Right lobe of liver (tissue), 6 donors: Measurements from ENCODE around the gene AMBRA1. TPM values are rescaled to one million over a fixed set of nuclear protein-coding genes. Genes with fewer than 3 reads are reported as not detected.

Experiments used
- ATAC-seq, 4 donors: fragments of 200-7000 bp; cut with Tn5 transposase; one replicate each; pipeline ENCODE4 v1.9.1; 2020; ENCODE audit warnings: mild to moderate bottlenecking in 4 of 4, moderate library complexity in 4 of 4
- DNase-seq, 3 donors: peaks; one replicate each; pipeline ENCODE4 v3.0.0-alpha.2; 2020
- H3K27ac ChIP-seq, 3 donors: fragments of 200-600 bp; one replicate each; pipeline ENCODE4 v1.8.0; 2022
- H3K27me3 ChIP-seq, 2 donors: fragments of 200-600 bp; one replicate each; pipeline ENCODE4 v1.8.0; 2022
- H3K36me3 ChIP-seq, 4 donors: fragments of 200-600 bp; sonication (generic) in 1 of 4; one replicate each; pipeline versions ENCODE4 v1.5.1 to v1.8.0; 2017 to 2022; ENCODE audit warnings: control low read depth in 1 of 4
- H3K4me1 ChIP-seq, 4 donors: fragments of 200-600 bp; sonication (generic) in 1 of 4; one replicate each; pipeline versions ENCODE4 v1.5.1 to v1.8.0; 2017 to 2022; ENCODE audit warnings: control low read depth in 1 of 4
- H3K4me3 ChIP-seq, 3 donors: fragments of 200-600 bp; one replicate each; pipeline ENCODE4 v1.8.0; 2022
- H3K9me3 ChIP-seq, 4 donors: fragments of 200-600 bp; sonication (generic) in 1 of 4; one replicate each; pipeline versions ENCODE4 v1.5.1 to v1.8.0; 2017 to 2022; ENCODE audit warnings: control low read depth in 1 of 4
- CTCF ChIP-seq, 4 donors: fragments of 200-600 bp in 3 of 4; fragments of 450-650 bp in 1 of 4; IDR thresholded peaks; one replicate each; pipeline versions ENCODE4 v1.5.1 to v1.8.0; 2016 to 2022; ENCODE audit warnings: antibody characterized with exemption in 4 of 4, mild to moderate bottlenecking in 2 of 4
- POLR2A ChIP-seq: fragments of 450-650 bp; IDR thresholded peaks from one replicate; pipeline ENCODE4 v1.6.1; 2017; ENCODE audit warnings: antibody characterized with exemption, mild to moderate bottlenecking
- WGBS: methylation state at CpG from one replicate; pipeline ENCODE4 v1.1.6; 2018; ENCODE audit warnings: low coverage, low lambda C conversion rate; ENCODE audit not compliant: insufficient coverage; ENCODE audit errors: missing lambda C conversion rate; 5-methylcytosine and 5-hydroxymethylcytosine counted together
- intact Hi-C, 2 donors: fragments of 100-400 bp; cut with DNase I; formaldehyde crosslinking; loops; one replicate each; pipeline versions ENCODE4 v1.11.2 to v1.14.1; 2022
- total RNA-seq, 6 experiments: library from RNA; depleted of rRNA in 2 of 6; stranded (reverse); fragments of >200 nt in 2 of 6; fragmentation: NEBNext Ultra II Directional in 3 of 6; extraction: Animal tissue kit (Norgen Biotek cat#: 25700) in 3 of 6; gene quantifications; one replicate each; pipeline versions ENCODE4 v1.1.0 to v1.2.4, GENCODE V29; 2016 to 2023
- donor health status: DM: no; HTN: yes; CAD: no.
- donor health status: DM: no; HTN: no; CAD: no.
- donor health status: DM: no; HTN: no; CAD: no.
- donor health status: DM: no; HTN: yes; CAD: no.
- donor health status: DM: no; HTN: yes; CAD: no.

Gene AMBRA1
- total RNA-seq, 6 experiments from 2014 or later, result 11.0 to 15.7 (median 13.6) TPM

GRCh38 chr11:46478196-46478595 lies 115.6 kb downstream of the AMBRA1 start:
- no peak overlapping the region for H3K27ac ChIP-seq
- WGBS, result 57% methylated on average over 1 of the region's 1 CpG
- no peak overlapping the region for H3K4me3 ChIP-seq
- no peaks in the 10 kb centered on the region for H3K36me3 ChIP-seq
- DNase-seq, result no peak
- H3K27me3 ChIP-seq, result no peaks in the 10 kb centered on the region
- intact Hi-C loops, result no loop called here
- no peak for TF ChIP-seq POLR2A
- no peak for TF ChIP-seq CTCF (IDR thresholded peaks at IDR 0.05)
- ATAC-seq, result no peak
- H3K9me3 ChIP-seq, result no peaks in the 10 kb centered on the region
- no peaks in the 10 kb centered on the region for H3K4me1 ChIP-seq

GRCh38 chr11:46477136-46477535 lies 116.7 kb downstream of the AMBRA1 start:
- Histone ChIP-seq H3K27me3 (no peaks in the 10 kb centered on the region), H3K36me3 (no peaks in the 10 kb centered on the region), H3K9me3 (no peaks in the 10 kb centered on the region), H3K4me3 (no peak overlapping the region), H3K27ac (no peak overlapping the region), H3K4me1 (peaks cover 0 to under 1% (median 0%) of the 10 kb centered on the region in 4 donors)
- TF ChIP-seq CTCF (IDR thresholded peaks at IDR 0.05), result no peak
- no peak for TF ChIP-seq POLR2A
- ATAC-seq, result no peak
- no peak for DNase-seq
- WGBS, result 50% methylated on average over 1 of the region's 1 CpG
- intact Hi-C loops, result no loop called here

- H3K4me3 ChIP-seq, result no peak overlapping the region
- TF ChIP-seq CTCF (IDR thresholded peaks at IDR 0.05) (no peak), POLR2A (no peak)
- no peak overlapping the region for H3K27ac ChIP-seq
- intact Hi-C loops, result no loop called here
- H3K9me3 ChIP-seq, result no peaks in the 10 kb centered on the region
- DNase-seq, result no peak
- H3K36me3 ChIP-seq, result no peaks in the 10 kb centered on the region
- peaks cover 0 to 6% (median 0%) of the 10 kb centered on the region in 4 donors for H3K4me1 ChIP-seq
- ATAC-seq, result no peak
- no peaks in the 10 kb centered on the region for H3K27me3 ChIP-seq
- WGBS, result 76% methylated on average over 5 of the region's 5 CpGs
Measured at GRCh38 chr11:46475926-46476545, 117.8 kb downstream of the AMBRA1 start.

DNA sequence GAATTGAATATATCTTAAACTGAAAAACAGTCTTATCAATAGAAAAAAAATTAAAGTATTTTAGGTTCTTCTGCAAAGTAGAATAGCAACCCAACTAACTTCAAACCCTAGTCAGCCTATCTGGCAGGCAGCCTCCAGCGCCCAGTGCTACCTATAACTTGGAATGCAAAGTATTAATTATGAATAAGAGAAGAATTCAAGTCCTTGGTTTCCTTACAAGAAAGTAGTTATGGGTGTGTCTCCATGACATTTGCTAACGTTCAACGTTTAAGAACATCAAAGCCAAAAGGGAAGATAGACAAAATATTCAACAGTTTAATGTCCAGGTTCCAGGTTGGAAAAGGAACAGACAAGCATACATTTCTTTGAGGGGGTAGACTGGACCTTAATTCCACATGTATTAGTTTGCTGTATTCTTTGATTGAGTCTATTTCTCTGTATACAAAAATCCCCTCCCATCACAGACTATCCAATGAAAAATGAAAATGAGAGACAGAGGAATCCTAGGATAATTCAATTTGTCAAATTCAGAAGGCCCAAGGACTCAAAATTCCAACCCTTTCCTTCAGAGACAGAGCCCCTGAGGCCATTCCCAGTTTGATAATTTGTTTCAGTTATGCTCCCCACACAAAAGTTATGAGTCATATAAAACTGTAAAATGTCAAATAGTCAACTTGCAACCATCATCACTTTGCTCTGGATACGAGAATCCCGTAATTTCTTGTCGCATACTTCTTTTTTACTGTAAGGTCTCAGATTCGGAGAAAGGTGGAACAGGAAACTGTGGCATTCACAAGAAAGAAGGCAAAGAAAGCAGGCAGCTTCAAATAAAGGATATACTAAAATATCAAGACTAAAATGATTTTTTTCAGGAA lies 118.5 kb downstream of the AMBRA1 start:
- no peak for DNase-seq
- 80% methylated on average over 7 of the region's 7 CpGs for WGBS
- no peak for TF ChIP-seq POLR2A
- TF ChIP-seq CTCF (IDR thresholded peaks at IDR 0.05), result no peak
- no peaks in the 10 kb centered on the region for H3K9me3 ChIP-seq
- H3K4me1 ChIP-seq, result peaks cover 0 to 6% (median 0%) of the 10 kb centered on the region in 4 donors
- no peaks in the 10 kb centered on the region for H3K27me3 ChIP-seq
- H3K4me3 ChIP-seq, result no peak overlapping the region
- no peak for ATAC-seq
- intact Hi-C loops, result no loop called here
- H3K27ac ChIP-seq, result no peak overlapping the region
- H3K36me3 ChIP-seq, result no peaks in the 10 kb centered on the region
